B cell (primary cell): Measurements from ENCODE around the gene ERC2.

ENCODE experiments used
- CTCF ChIP-seq: fragments of 200-600 bp; IDR thresholded peaks from one replicate; pipeline ENCODE4 v1.8.0; 2022; ENCODE audit warnings: antibody characterized with exemption, mild to moderate bottlenecking
- EZH2 ChIP-seq: IDR thresholded peaks from 2 replicates; pipeline ENCODE4 v1.6.1; 2012; ENCODE audit warnings: borderline replicate concordance, low read depth, mild to moderate bottlenecking, moderate library complexity, low read length; ENCODE audit not compliant: insufficient read depth, poor library complexity, severe bottlenecking

GRCh38 chr3:55519019-55519418 is 949.2 kb downstream of the ERC2 start:
- no peak for TF ChIP-seq CTCF
- no peak for TF ChIP-seq EZH2
